ENCODE results near the gene SPO11. TPM values are rescaled to one million over a fixed set of nuclear protein-coding genes. Genes with fewer than 3 reads are reported as not detected.

Gene SPO11
- total RNA-seq, 4 donors from 2014 or later = not detected

DNA sequence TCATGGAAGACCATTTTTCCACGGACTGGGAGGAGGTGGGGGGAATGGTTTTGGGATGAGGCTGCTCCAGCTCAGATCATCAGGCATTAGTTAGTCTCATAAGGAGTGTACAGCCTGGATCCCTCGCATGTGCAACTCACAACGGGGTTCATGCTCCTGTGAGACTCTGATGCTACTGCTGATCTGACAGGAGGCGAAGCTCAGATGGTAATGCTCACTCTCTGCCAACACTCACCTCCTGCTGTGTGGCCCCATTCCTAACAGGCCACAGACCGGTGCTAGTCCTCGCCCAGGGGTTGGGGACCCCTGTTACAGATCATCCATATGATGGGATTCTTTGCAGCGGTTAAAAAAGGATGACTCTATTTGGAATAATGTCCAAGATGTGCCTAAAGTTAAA, 35.6 kb upstream of the SPO11 start:
- TF ChIP-seq CTCF (IDR thresholded peaks at IDR 0.05; ENCODE audit: low read depth) = no peak

DNA sequence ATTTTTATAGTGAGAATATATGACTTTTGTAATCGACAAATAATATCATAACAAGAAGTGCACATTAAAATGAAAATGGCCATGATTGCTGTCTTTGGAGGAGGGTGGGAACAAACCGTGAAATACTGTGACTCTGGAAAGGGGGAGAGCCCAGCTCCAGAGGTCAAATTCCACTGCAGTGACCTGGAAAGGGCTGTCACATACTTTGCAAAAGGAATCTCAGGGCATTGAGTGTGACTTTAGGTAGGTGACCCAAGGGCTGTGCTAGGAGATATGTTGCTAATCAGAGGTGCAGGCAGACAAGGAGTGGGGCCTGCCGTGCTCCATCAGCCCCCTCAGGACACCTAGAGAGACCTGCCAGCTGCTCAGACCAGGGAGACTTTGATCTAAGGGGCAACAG, 35.1 kb upstream of the SPO11 start:
- TF ChIP-seq CTCF (IDR thresholded peaks at IDR 0.05; ENCODE audit: low read depth) = no peak

DNA sequence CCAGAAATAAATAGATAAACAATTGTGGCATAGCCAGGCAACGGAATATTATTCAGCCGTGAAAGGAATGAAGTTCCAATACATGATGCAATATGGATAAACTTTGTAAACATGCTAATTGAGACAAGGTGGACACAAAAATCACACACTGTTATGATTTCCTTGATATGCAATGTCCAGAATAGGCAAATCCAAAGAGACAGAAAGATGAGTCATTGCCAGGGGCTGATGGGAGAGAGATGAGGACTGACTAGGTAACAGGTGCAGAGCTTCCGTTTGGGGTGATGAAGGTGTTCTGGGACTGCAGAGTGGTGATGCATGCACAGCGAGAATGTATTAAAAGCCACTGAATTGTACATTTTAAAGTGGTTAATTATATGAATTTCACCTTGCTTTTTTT, 31.1 kb upstream of the SPO11 start:
- no peak for TF ChIP-seq CTCF (IDR thresholded peaks at IDR 0.05; ENCODE audit: low read depth)

GRCh38 chr20:57301026-57301425, 28.6 kb upstream of the SPO11 start:
- TF ChIP-seq CTCF (IDR thresholded peaks at IDR 0.05; ENCODE audit: low read depth) = no peak

GRCh38 chr20:57306747-57307146, 22.9 kb upstream of the SPO11 start:
- no peak for TF ChIP-seq CTCF (IDR thresholded peaks at IDR 0.05; ENCODE audit: low read depth)

DNA sequence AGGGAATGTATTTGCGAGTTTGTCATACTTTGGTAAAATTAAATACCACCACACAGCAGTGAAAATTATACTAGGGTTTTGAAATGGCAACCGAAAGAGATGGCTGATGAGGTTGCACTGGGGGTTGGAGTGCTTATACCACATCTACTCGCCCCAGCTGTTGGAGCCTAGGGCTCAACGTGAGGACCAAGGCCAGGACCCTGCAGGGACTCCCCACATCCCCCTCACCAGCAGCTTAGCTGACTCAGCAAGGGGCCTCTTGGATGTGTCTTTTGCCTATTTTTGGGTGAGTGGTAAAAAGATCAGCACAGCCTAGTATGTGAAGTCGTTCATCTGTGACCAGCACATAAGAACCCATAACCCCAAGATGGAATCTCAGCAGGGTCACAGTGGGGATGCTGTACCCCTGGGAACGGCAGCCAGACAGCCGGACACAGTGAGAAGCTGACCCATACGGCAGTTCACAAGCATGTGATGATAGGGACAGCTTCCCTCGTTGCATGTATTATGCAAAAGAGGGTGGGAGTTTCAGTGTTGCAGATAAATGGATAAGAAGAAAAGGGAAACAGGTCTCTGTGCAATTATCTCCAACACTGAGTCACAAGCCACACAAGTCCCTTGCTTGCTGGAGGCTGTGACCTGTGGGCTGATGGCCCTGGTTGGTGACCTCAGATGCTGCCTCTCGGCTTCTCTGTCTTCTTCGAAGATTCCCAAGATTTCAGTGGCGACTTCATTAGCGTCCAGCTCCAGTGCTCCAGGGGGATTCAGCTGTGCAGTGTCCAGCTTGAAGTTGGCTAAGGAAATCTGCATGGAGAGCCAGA, 20.9 kb upstream of the SPO11 start:
- no peak for TF ChIP-seq CTCF (IDR thresholded peaks at IDR 0.05; ENCODE audit: low read depth)

DNA sequence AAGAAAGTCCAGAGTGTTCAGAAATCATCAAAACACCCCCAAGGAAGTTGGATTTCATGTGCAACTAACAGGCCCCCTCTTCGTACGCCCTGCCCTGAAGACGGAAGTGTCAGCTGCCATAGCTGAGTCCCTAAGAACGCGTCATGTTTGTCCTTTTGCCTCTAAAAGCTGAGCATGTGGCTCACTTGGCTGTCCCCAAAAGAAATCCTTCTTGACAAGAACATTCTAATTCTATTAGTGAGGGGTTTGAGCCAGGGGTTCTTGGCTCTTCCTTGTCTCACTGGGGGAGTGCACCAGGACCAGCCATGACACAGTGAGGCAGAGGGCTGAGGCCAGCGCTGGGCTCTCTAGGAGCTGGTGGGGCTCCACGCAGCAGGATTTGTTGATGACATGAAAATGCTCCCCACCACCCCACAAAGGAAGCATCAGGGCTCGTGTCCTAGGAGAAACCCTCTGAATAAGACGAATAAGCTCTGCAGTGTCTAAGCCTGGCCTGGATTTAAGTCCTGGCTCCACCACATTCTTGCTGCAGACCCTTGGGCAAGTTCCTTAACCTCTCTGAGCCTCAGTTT, 20.0 kb upstream of the SPO11 start:
- no peak for TF ChIP-seq CTCF (IDR thresholded peaks at IDR 0.05; ENCODE audit: low read depth)

All from subcutaneous adipose tissue (tissue), 4 donors.